Fibroblast of villous mesenchyme (primary cell): Measurements from ENCODE around the gene PADI4. TPM values are rescaled to one million over a fixed set of nuclear protein-coding genes. Genes with fewer than 3 reads are reported as not detected.

ENCODE experiments used
- DNase-seq: peaks from one replicate; pipeline ENCODE4 v3.0.0-alpha.2; 2010; ENCODE audit warnings: low read depth
- H3K4me3 ChIP-seq: 2 replicates; pipeline ENCODE4 v1.5.1; 2011; ENCODE audit warnings: low read depth, mild to moderate bottlenecking, low read length
- CTCF ChIP-seq: IDR thresholded peaks from 2 replicates; pipeline ENCODE4 v1.5.1; 2012; ENCODE audit warnings: low read depth, mild to moderate bottlenecking, low read length; ENCODE audit not compliant: insufficient read depth
- total RNA-seq: library from RNA; depleted of rRNA; stranded (reverse); fragments of >200 nt; gene quantifications from 2 replicates; pipeline ENCODE4 v1.2.3, GENCODE V29; 2012

PADI4 gene
- total RNA-seq, 1 donor = not detected

- H3K4me3 ChIP-seq = no peak overlapping the region
- no peak for DNase-seq
- no peak for TF ChIP-seq CTCF
These were observed 67.7 kb downstream of the PADI4 start for GRCh38 chr1:17375651-17376050.

DNA sequence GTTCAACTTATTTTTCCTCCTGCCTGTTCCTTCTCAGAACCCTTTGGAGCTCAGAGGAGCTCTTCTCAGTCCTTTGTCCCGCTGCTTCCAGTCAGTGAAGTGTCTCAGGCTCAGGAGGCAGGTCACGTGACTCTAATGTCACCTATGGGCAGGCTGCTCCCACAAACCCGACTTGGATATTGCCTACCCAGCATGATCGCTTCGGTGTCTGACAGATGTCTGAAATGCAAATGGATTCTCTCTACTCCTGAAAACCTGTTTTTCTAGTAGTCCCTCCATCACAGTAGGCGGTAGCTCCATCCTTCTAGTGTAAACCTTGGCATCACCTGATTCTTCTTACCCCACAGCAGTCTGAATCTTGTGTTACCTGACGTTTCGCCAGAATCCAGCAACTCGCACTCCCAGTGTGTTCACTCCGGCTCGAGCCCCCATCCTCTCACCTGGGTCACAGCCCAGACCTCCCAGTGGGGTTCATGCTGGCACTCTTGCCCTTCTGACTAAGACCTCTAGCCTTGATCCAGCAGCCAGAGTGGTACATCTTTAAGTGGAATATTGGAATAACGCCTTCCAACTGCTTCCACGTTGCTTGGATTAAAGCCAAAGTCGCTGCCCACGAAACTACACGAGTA lies 69.4 kb downstream of the PADI4 start:
- no peak for TF ChIP-seq CTCF
- no peak for DNase-seq
- H3K4me3 ChIP-seq = no peak overlapping the region

DNA sequence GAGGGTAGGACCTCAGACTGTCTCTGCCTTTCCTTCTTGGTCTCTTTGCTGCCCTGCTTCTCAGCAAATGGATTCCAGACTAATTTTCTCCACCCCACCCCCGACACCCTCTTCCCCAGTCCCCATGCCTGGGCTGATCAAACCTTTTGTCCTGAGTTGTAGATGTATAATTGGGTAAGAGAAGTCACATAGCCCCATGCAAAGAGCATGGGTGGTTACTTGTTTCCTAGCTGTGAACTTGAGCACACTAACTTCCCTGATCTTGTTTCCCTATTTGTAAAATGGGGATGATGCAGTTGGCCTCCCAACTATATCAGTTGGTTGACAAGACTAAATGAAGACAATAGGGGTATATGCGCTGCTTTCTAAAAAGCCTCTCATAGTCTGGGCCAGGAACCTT lies 73.2 kb downstream of the PADI4 start:
- no peak overlapping the region for H3K4me3 ChIP-seq
- no peak for TF ChIP-seq CTCF
- DNase-seq = no peak

DNA sequence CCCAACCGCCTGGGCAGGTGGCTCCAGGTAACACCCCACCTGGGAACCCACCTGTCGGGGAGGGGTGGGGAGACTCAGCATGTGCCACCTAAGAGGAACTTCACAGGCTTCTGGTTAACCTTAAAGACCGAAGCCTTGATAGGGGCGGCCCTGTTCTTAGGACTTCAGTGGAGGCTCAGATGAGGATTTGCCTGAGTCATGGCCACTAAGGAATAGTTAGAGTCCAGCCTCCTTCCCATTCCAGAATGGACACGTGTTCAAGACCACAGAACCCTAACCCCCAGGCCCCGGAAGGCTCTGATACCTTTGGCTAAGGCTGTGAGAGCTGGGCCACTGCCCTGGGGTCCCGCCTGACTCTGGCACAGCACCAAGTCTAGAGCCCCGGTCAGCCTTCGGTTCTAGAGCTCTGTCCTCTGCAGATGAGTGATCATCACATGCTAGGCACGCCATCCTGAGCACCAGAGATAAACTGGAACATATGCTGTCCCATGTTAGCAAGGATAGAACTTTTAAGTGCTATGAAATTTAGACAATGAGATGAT lies 84.3 kb downstream of the PADI4 start:
- DNase-seq = no peak
- no peak for TF ChIP-seq CTCF
- H3K4me3 ChIP-seq = no peak overlapping the region

DNA sequence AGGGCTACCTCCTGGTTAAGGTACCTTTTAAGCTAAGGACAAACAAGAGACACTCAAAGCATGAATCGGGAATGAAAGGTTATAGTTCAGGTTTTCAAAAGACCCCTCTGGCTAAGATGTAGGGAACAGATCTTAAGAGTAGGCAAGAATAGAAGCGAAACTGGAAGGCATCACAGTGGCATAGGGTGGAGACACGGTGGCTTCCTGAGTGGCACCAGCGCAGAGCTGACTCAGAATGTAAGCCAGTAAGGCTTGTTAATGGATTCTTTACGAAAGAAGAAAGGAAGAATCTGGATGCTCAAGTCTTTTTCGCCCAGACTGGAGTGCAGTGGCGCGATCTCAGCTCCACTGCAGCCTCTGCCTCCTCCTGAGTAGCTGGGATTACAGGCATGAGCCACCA lies 85.2 kb downstream of the PADI4 start:
- no peak overlapping the region for H3K4me3 ChIP-seq
- no peak for TF ChIP-seq CTCF
- DNase-seq = no peak

DNA sequence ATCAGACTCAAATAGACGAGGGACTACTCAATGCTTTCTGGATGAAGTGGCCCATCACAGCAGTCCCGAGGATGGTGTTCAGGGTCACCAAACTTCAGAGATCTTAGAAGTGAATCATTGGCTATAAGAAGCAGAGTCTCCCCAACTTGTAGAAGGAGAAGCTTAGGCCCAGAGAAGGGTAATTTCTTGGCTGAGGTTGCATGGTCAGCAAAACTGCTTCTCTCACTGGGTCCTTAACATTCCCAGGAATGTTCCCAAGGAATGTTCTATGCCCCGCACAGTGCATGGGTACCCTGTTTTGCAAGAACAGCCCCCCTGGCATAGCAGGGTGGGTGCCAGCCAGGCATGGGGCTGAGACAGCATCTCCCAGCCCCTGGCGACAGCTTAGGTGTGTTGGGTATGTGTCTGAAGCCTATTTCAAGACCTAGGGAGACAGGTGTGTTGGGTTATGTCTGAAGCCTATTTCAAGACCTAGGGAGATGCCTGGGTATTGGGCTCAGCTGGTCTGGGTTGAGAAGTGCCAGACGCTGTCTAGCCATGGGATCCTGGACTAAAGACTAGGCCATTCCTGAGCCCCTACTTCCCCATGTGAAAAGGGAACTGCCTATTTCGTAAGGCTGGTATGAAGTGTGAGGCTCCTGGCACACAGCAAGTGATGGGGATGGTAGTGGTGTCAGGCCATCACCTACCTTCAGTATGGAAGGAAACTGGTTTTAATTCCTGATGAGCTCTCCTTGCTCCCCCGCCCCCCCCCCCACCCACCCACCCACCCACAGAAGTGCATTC lies 90.1 kb downstream of the PADI4 start:
- DNase-seq = no peak
- no peak for TF ChIP-seq CTCF

More for the DNA sequence above, 90.1 kb downstream of the PADI4 start:
- H3K4me3 ChIP-seq = no peak overlapping the region
